OCI-LY3 (cell line): Measurements from ENCODE around the gene STAT5A.
"Not testable (repeated sequence)": the region's sequence is repeated elsewhere in the genome, so short reads cannot be mapped to it uniquely, and the experiment has no call there.

Source experiments
- CTCF ChIP-seq: fragments of 200-600, 300-600 bp; sonication (generic); IDR thresholded peaks from 2 replicates; pipeline ENCODE4 v1.5.1; 2014; ENCODE audit warnings: antibody characterized with exemption, low read length, low read depth
- EZH2phosphoT487 ChIP-seq: fragments of 200-600 bp; shearing (Covaris generic); IDR thresholded peaks from 2 replicates; pipeline ENCODE4 v1.6.1; 2018; ENCODE audit warnings: antibody characterized with exemption, mixed run types, low read depth

DNA sequence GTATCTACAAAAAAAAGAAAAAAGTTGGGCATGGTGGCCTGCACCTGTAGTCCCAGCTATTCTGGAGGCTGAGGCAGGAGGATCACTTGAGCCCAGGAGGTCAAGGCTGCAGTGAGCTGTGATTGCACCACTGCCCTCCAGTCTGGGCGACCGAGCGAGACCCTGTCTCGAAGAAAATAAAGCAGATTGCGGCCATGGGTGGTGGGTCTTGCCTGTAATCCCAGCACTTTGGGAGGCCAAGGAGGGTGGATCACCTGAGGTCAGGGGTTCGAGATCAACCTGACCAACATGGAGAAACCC lies 16.7 kb downstream of the STAT5A start:
- TF ChIP-seq CTCF, EZH2phosphoT487: not testable (repeated sequence)
